ENCODE measurements around the gene MTA1. TPM values are rescaled to one million over a fixed set of nuclear protein-coding genes. Genes with fewer than 3 reads are reported as not detected.

Gene MTA1
- total RNA-seq, 1 experiment from 2014 or later: 238 TPM

GRCh38 chr14:105440992-105441391 is 21.4 kb downstream of the MTA1 start:
- Histone ChIP-seq H3K27me3 (replicated peaks; ENCODE audit: insufficient read depth, low read depth, low read length, poor library complexity) (no peaks in the 10 kb centered on the region), H3K9me3 (ENCODE audit: low read depth, low read length, poor library complexity, severe bottlenecking) (no peaks in the 10 kb centered on the region), H3K27ac (ENCODE audit: low read depth, low read length, poor library complexity, severe bottlenecking) (peak overlapping the region; percentile 40), H3K4me3 (ENCODE audit: low read depth, low read length, poor library complexity, severe bottlenecking) (no peak overlapping the region), H3K36me3 (ENCODE audit: insufficient read depth, low read length, poor library complexity, severe bottlenecking) (peaks cover 29% of the 10 kb centered on the region), H3K4me1 (ENCODE audit: insufficient read depth, low read length, poor library complexity, severe bottlenecking) (peaks cover 6% of the 10 kb centered on the region)
- ChIA-PET POLR2A (ENCODE audit: low non-redundant PET) (no interaction called here), CTCF (no interaction called here)
- intact Hi-C loops (cut with micrococcal nuclease; ENCODE audit: unreplicated experiment): no loop called here
- TF ChIP-seq EZH2 (IDR thresholded peaks at IDR 0.05; ENCODE audit: borderline replicate concordance, low read depth, low read length, poor library complexity, severe bottlenecking) (no peak), CTCF (conservative IDR thresholded peaks at IDR 0.05; ENCODE audit: low read depth, low read length) (no peak)
- DNase-seq (ENCODE audit: low spot score): no peak
- no TSS peak for BruUV-seq (replicated peaks)

DNA sequence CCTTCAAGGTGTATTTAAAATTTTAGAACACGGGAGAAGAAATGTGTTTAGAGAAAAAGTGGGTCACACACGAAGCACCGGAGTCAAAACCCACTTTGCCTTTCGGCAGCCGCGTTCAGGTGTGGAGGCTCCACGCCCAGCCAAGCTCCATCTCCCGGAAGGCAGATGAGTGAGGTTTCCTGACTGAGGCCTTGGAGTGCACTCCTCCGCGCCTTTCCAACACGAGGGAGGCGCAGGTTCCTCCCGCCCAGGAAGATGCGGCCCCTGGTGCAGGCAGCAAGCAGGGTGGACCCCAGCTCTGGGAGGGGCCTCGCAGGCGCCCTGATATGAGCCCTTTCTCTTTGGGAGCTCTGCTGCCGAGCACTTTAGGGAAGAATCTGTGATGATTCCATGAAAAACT is 22.5 kb downstream of the MTA1 start:
- peaks cover 6% of the 10 kb centered on the region for H3K4me1 ChIP-seq (ENCODE audit: insufficient read depth, low read length, poor library complexity, severe bottlenecking)
- TSS peak; percentile 20 for BruUV-seq (replicated peaks)
- ChIA-PET CTCF (no interaction called here), POLR2A (ENCODE audit: low non-redundant PET) (no interaction called here)
- H3K4me3 ChIP-seq (ENCODE audit: low read depth, low read length, poor library complexity, severe bottlenecking): no peak overlapping the region
- H3K27me3 ChIP-seq (replicated peaks; ENCODE audit: insufficient read depth, low read depth, low read length, poor library complexity): no peaks in the 10 kb centered on the region
- H3K36me3 ChIP-seq (ENCODE audit: insufficient read depth, low read length, poor library complexity, severe bottlenecking): peaks cover 37% of the 10 kb centered on the region
- intact Hi-C loops (cut with micrococcal nuclease; ENCODE audit: unreplicated experiment): no loop called here
- DNase-seq (ENCODE audit: low spot score): no peak
- H3K27ac ChIP-seq (ENCODE audit: low read depth, low read length, poor library complexity, severe bottlenecking): no peak overlapping the region
- no peaks in the 10 kb centered on the region for H3K9me3 ChIP-seq (ENCODE audit: low read depth, low read length, poor library complexity, severe bottlenecking)
- no peak for TF ChIP-seq CTCF (conservative IDR thresholded peaks at IDR 0.05; ENCODE audit: low read depth, low read length)
- no peak for TF ChIP-seq EZH2 (IDR thresholded peaks at IDR 0.05; ENCODE audit: borderline replicate concordance, low read depth, low read length, poor library complexity, severe bottlenecking)

GRCh38 chr14:105442834-105443233 is 23.2 kb downstream of the MTA1 start:
- H3K4me3 ChIP-seq (ENCODE audit: low read depth, low read length, poor library complexity, severe bottlenecking): no peak overlapping the region
- no peaks in the 10 kb centered on the region for H3K27me3 ChIP-seq (replicated peaks; ENCODE audit: insufficient read depth, low read depth, low read length, poor library complexity)
- no peaks in the 10 kb centered on the region for H3K9me3 ChIP-seq (ENCODE audit: low read depth, low read length, poor library complexity, severe bottlenecking)
- TF ChIP-seq EZH2 (IDR thresholded peaks at IDR 0.05; ENCODE audit: borderline replicate concordance, low read depth, low read length, poor library complexity, severe bottlenecking) (no peak), CTCF (conservative IDR thresholded peaks at IDR 0.05; ENCODE audit: low read depth, low read length) (no peak)
- BruUV-seq (replicated peaks): no TSS peak
- peaks cover 6% of the 10 kb centered on the region for H3K4me1 ChIP-seq (ENCODE audit: insufficient read depth, low read length, poor library complexity, severe bottlenecking)
- ChIA-PET CTCF (no interaction called here), POLR2A (ENCODE audit: low non-redundant PET) (interaction anchor here (0.6 kb wide), 1 partner anchor 28 kb away, joined by 5 read pairs; no protein-coding TSS in a partner anchor)
- H3K27ac ChIP-seq (ENCODE audit: low read depth, low read length, poor library complexity, severe bottlenecking): no peak overlapping the region
- DNase-seq (ENCODE audit: low spot score): no peak
- intact Hi-C loops (cut with micrococcal nuclease; ENCODE audit: unreplicated experiment): no loop called here
- H3K36me3 ChIP-seq (ENCODE audit: insufficient read depth, low read length, poor library complexity, severe bottlenecking): peaks cover 37% of the 10 kb centered on the region
